GM19035 (cell line): ENCODE data around the gene MDGA2.

Source experiments
- ATAC-seq: cut with Tn5 transposase; IDR thresholded peaks from one replicate; pipeline ENCODE4 v1.9.1; 2021; ENCODE audit not compliant: unreplicated experiment

Gene MDGA2

DNA sequence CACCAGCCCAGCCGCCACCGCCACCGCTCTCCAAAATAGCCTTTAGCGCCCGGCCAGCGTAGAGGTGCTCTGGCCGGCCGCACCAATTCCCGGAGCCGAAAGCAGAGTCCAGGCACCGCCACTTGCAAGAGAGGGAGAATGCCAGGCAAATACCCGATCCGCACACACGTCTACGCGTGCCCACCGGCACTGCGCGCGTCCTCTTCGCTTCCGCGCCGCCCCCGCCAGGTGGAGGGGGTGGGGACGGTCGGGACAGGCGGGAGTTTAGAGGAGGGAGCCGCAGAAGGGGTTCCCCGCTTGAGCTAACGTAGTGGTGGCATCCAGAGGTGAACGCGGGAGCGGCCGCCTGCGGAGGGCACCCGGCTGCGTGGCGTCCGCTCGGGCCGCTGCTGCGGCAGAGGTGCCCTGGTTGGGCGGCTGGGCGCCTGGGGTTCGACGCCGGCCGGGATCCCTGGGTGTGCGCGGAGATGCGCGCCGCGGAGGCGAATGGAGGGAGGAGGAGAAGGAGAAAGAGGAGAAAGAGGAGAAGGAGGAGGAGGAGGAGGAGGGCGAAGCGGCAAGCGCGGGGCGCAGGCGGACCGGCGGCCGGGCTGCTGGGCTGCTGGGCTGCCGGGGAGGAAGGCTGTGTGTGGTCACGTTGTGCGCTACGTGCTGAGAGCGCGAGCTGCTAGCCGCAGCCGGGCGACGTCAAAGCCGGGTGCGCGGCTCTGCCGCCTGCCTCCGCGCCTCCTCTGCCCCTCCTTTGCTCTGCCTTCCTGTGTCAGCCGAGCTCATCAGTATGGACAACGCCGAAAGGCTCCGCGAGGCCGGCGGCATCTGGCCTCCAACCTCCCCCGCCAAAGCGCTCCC lies at the start of gene MDGA2:
Gene MDGA2, minus strand, starts transcription at position 140 of the 849 bp plus-strand sequence.
- ATAC-seq: no peak

GRCh38 chr14:47722929-47723693 lies 47.7 kb upstream of the MDGA2 start:
- no peak for ATAC-seq

- ATAC-seq: no peak
Observed at GRCh38 chr14:47720281-47720680, 44.9 kb upstream of the MDGA2 start.

GRCh38 chr14:47715330-47715729 lies 39.9 kb upstream of the MDGA2 start:
- ATAC-seq: no peak

GRCh38 chr14:47710581-47710980 lies 35.2 kb upstream of the MDGA2 start:
- ATAC-seq: no peak

DNA sequence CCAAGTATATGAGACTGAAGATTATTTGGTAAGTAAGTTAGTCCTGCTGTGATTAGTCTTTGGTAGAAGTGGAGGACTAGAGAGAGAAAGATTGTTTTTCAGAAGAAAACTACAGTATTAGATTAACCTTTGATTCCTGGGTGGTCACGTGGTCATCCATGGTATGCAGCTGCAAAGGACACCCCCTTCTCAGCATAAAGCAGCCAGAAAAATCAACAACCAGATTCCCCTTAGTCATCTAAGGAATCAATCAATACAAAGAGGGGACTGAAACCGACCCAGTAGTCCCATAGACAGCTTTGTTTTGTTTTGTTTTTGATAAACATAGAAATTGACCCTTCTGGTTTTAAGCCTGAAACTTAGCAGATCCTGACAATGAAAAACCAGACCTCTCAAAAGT lies 30.3 kb upstream of the MDGA2 start:
- ATAC-seq: no peak

GRCh38 chr14:47691829-47692228 lies 16.4 kb upstream of the MDGA2 start:
- ATAC-seq: no peak

DNA sequence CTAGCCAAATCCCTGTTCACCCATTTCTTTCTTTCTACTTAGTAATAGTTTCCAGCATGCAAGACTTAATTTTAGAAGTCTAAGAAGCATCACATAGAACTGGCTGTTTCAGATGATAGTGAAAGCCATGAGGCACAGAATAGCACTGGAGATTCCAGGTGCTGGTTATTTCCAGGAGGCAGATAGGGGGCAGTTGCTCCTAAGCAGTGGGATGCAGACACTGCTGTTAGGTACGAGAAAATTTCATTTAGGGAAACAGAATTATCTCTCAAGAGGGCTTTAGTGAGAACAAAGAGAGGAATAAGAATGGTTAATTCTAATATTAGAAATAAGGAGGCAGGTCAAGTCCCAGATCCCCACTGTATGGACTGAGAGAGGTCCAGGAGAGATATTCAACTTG lies 3.6 kb upstream of the MDGA2 start:
- no peak for ATAC-seq

GRCh38 chr14:47678157-47678556 lies 2.8 kb upstream of the MDGA2 start:
- no peak for ATAC-seq

GRCh38 chr14:47676315-47676617 lies 861 bp upstream of the MDGA2 start:
- ATAC-seq: no peak

GRCh38 chr14:47674543-47675465 lies 601 bp downstream of the MDGA2 start:
- no peak for ATAC-seq

GRCh38 chr14:47674148-47674542 lies 1.3 kb downstream of the MDGA2 start:
- no peak for ATAC-seq

- no peak for ATAC-seq
Observed at GRCh38 chr14:47665337-47666134, 9.9 kb downstream of the MDGA2 start.

DNA sequence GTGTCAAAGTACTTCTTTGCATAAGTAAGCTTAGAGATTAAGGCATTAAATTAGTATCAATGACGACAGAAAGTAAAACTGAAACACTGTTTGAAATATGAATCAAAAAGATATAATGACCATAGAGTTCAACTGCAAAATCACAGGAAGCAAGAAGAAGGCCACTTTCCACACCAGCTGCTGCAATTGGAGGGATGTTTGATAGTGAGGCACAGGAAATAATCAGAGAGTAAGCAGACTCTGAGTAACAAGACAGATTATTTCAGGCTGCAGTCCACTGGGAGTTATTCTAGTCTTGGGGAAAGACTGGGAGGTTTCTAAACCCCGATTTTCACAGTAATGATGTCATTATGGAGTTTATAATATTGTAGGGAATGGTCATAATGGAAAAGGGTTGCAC lies 12.9 kb downstream of the MDGA2 start:
- ATAC-seq: no peak

DNA sequence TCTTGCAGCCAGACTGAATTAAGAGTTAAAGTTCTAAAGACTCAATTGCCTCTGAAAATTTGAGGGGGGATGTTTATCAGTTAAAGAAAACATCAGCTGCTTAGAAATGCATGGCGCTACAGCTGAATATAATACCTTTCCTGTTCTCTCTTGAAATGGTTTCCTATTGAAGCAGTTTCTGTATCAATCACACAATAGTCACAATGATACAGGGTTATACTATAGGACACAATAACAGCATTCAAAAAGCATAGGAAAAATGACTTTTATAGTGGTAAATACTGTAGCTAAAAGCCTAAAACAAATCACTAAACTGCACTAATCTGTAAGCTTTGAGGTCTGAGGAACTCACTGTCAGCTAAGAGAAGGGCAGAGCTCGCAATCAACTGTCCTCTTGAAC lies 15.2 kb downstream of the MDGA2 start:
- no peak for ATAC-seq

DNA sequence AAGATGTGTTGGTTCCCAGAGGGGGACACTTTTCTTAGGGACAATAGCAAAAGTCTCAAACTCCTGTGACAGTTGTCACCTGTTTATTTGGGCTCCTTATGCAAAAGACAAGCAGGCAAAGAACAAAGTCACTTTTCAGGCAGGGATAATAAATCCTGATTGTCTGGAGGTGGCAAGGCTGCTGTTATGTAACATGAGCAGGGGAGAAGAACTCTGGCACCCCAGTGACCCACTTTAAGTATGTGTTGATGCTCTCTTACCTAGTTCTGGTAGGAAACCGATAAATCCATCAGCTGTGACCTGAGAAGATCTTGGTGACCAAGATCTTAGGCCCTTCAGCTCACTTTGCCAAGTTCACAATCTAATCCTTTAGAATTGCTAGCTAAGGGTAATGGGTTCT lies 17.4 kb downstream of the MDGA2 start:
- ATAC-seq: no peak

GRCh38 chr14:47657143-47657542 lies 18.3 kb downstream of the MDGA2 start:
- no peak for ATAC-seq

GRCh38 chr14:47651337-47651736 lies 24.1 kb downstream of the MDGA2 start:
- no peak for ATAC-seq

- no peak for ATAC-seq
Observed at GRCh38 chr14:47637753-47638152, 37.7 kb downstream of the MDGA2 start.

GRCh38 chr14:47626151-47627035 lies 49.0 kb downstream of the MDGA2 start:
- ATAC-seq: no peak
